Smooth muscle cell (in vitro differentiated cells): ENCODE data around the gene CRYBB3. TPM values are rescaled to one million over a fixed set of nuclear protein-coding genes. Genes with fewer than 3 reads are reported as not detected.

Experiments
- DNase-seq: peaks from one replicate; lab custom pipeline; 2025; ENCODE audit not compliant: unreplicated experiment; lab: John Stamatoyannopoulos, UW
- H2AFZ ChIP-seq: fragments of 200-600 bp; sonication (generic); 2 replicates; pipeline ENCODE4 v1.6.0; 2016; ENCODE audit warnings: antibody characterized with exemption, low read depth, mild to moderate bottlenecking
- H3F3A ChIP-seq: fragments of 200-600 bp; sonication (generic); 2 replicates; pipeline ENCODE4 v1.6.0; 2017; ENCODE audit warnings: antibody characterized with exemption, low read depth
- H3K27ac ChIP-seq: fragments of 200-600 bp; sonication (generic); 2 replicates; pipeline ENCODE4 v1.5.1; 2016; ENCODE audit warnings: low read depth, mild to moderate bottlenecking
- H3K27me3 ChIP-seq: fragments of 200-600 bp; sonication (generic); 2 replicates; pipeline ENCODE4 v1.6.1; 2016; ENCODE audit warnings: low read depth, mild to moderate bottlenecking
- H3K36me3 ChIP-seq: fragments of 200-600 bp; sonication (generic); 2 replicates; pipeline ENCODE4 v1.5.1; 2016; ENCODE audit warnings: low read depth
- H3K4me1 ChIP-seq: fragments of 200-600 bp; sonication (generic); 2 replicates; pipeline ENCODE4 v1.5.1; 2016; ENCODE audit warnings: low read depth
- H3K4me2 ChIP-seq: fragments of 200-600 bp; sonication (generic); 2 replicates; pipeline ENCODE4 v1.6.0; 2016; ENCODE audit warnings: mild to moderate bottlenecking
- H3K4me3 ChIP-seq: fragments of 200-600 bp; sonication (generic); 2 replicates; pipeline ENCODE4 v1.5.1; 2016; ENCODE audit warnings: mild to moderate bottlenecking
- H3K79me2 ChIP-seq: fragments of 200-600 bp; sonication (generic); 2 replicates; pipeline ENCODE4 v1.6.0; 2016; ENCODE audit warnings: low read depth, mild to moderate bottlenecking
- H3K9ac ChIP-seq: fragments of 200-600 bp; sonication (generic); 2 replicates; pipeline ENCODE4 v1.6.0; 2016; ENCODE audit warnings: low read depth
- H3K9me3 ChIP-seq: fragments of 200-600 bp; sonication (generic); replicated peaks from 2 replicates; pipeline ENCODE4 v1.5.1; 2016; ENCODE audit warnings: low read depth
- H4K20me1 ChIP-seq: fragments of 200-600 bp; sonication (generic); 2 replicates; pipeline ENCODE4 v1.6.0; 2016; ENCODE audit warnings: low read depth
- WGBS: methylation state at CpG from one replicate; pipeline ENCODE4 v1.1.7; 2016; ENCODE audit warnings: low lambda C conversion rate; 5-methylcytosine and 5-hydroxymethylcytosine counted together
- polyA plus RNA-seq: library from polyadenylated mRNA; unstranded; fragments of >200 nt; fragmentation: Nextera tagmentation; extraction: Ambion mirVana; gene quantifications from 2 replicates; pipeline ENCODE4 v1.2.1, GENCODE V29; 2016
- total RNA-seq: library from RNA; depleted of rRNA; stranded (reverse); fragments of >200 nt; gene quantifications from 2 replicates; pipeline ENCODE4 v1.2.3, GENCODE V29; 2014
- TF ChIP-seq, protein P1 (sequence below): fragments of 200-600 bp; sonication (generic); IDR thresholded peaks from 2 replicates; pipeline ENCODE4 v1.5.1; 2017; ENCODE audit warnings: borderline replicate concordance, mild to moderate bottlenecking, antibody characterized with exemption; ENCODE audit not compliant: insufficient read depth, poor library complexity, severe bottlenecking

The CRYBB3 gene
- total and polyA plus RNA-seq, 2 experiments from 2014 or later = not detected

GRCh38 chr22:25156736-25157135 lies 42.9 kb upstream of the CRYBB3 start:
- H3K27ac ChIP-seq = no peak overlapping the region
- H3K27me3 ChIP-seq = no peaks in the 10 kb centered on the region
- no peaks in the 10 kb centered on the region for H3K9me3 ChIP-seq
- no peaks in the 10 kb centered on the region for H3F3A ChIP-seq
- H4K20me1 ChIP-seq = peaks cover 24% of the 10 kb centered on the region
- WGBS = 92% methylated on average over 4 of the region's 4 CpGs
- no peak overlapping the region for H3K4me3 ChIP-seq
- H3K9ac ChIP-seq = no peak overlapping the region
- TF ChIP-seq, protein P1, sequence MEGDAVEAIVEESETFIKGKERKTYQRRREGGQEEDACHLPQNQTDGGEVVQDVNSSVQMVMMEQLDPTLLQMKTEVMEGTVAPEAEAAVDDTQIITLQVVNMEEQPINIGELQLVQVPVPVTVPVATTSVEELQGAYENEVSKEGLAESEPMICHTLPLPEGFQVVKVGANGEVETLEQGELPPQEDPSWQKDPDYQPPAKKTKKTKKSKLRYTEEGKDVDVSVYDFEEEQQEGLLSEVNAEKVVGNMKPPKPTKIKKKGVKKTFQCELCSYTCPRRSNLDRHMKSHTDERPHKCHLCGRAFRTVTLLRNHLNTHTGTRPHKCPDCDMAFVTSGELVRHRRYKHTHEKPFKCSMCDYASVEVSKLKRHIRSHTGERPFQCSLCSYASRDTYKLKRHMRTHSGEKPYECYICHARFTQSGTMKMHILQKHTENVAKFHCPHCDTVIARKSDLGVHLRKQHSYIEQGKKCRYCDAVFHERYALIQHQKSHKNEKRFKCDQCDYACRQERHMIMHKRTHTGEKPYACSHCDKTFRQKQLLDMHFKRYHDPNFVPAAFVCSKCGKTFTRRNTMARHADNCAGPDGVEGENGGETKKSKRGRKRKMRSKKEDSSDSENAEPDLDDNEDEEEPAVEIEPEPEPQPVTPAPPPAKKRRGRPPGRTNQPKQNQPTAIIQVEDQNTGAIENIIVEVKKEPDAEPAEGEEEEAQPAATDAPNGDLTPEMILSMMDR = no peak
- peaks cover 8% of the 10 kb centered on the region for H3K4me1 ChIP-seq
- H3K36me3 ChIP-seq = no peaks in the 10 kb centered on the region
- no peak overlapping the region for H3K4me2 ChIP-seq
- DNase-seq = no peak
- no peak overlapping the region for H2AFZ ChIP-seq
- no peaks in the 10 kb centered on the region for H3K79me2 ChIP-seq

GRCh38 chr22:25159028-25159427 lies 40.6 kb upstream of the CRYBB3 start:
- no peak for DNase-seq
- Histone ChIP-seq H3K79me2 (no peaks in the 10 kb centered on the region), H3K4me1 (peaks cover 6% of the 10 kb centered on the region), H3K9ac (no peak overlapping the region), H3F3A (no peaks in the 10 kb centered on the region), H3K27ac (no peak overlapping the region), H2AFZ (no peak overlapping the region), H3K27me3 (no peaks in the 10 kb centered on the region), H3K9me3 (no peaks in the 10 kb centered on the region), H3K4me3 (no peak overlapping the region), H4K20me1 (peaks cover 29% of the 10 kb centered on the region), H3K4me2 (peak overlapping the region; percentile 19), H3K36me3 (no peaks in the 10 kb centered on the region)
- WGBS = 30% methylated on average over 10 of the region's 10 CpGs
- TF ChIP-seq, protein P1 = no peak

GRCh38 chr22:25160120-25160996 lies 39.3 kb upstream of the CRYBB3 start:
- Histone ChIP-seq H3K4me2 (no peak overlapping the region), H3K79me2 (no peaks in the 10 kb centered on the region), H3K36me3 (no peaks in the 10 kb centered on the region), H3F3A (no peaks in the 10 kb centered on the region), H3K9ac (no peak overlapping the region), H3K4me1 (no peaks in the 10 kb centered on the region), H3K27me3 (no peaks in the 10 kb centered on the region), H4K20me1 (peaks cover 26% of the 10 kb centered on the region), H3K27ac (no peak overlapping the region), H2AFZ (no peak overlapping the region), H3K4me3 (no peak overlapping the region), H3K9me3 (no peaks in the 10 kb centered on the region)
- TF ChIP-seq, protein P1 = no peak
- WGBS = 94% methylated on average over 11 of the region's 11 CpGs
- no peak for DNase-seq
